Endothelial cell of umbilical vein (primary cell): Measurements from ENCODE around the gene TMEM132A.

Experiments
- EZH2 ChIP-seq: IDR thresholded peaks from 2 replicates; pipeline ENCODE4 v1.6.1; 2012; ENCODE audit warnings: borderline replicate concordance, low read depth, mild to moderate bottlenecking, moderate library complexity, low read length, inconsistent platforms; ENCODE audit not compliant: severe bottlenecking
- FOS ChIP-seq: IDR thresholded peaks from 2 replicates; pipeline ENCODE4 v1.6.1; 2011; ENCODE audit warnings: mild to moderate bottlenecking, low read length, moderate library complexity, borderline replicate concordance; ENCODE audit not compliant: insufficient read depth
- JUN ChIP-seq: IDR thresholded peaks from 2 replicates; pipeline ENCODE4 v1.6.1; 2011; ENCODE audit warnings: borderline replicate concordance, low read depth; ENCODE audit not compliant: insufficient read length, insufficient read depth
- MYC ChIP-seq: IDR thresholded peaks from one replicate; pipeline ENCODE4 v1.6.1; 2011; ENCODE audit warnings: mild to moderate bottlenecking, low read depth, low read length
- POLR2A ChIP-seq: IDR thresholded peaks from 2 replicates; pipeline ENCODE4 v1.6.1; 2012; ENCODE audit warnings: low read depth, mild to moderate bottlenecking, control low read depth, low read length
- POLR2AphosphoS5 ChIP-seq: IDR thresholded peaks from 2 replicates; pipeline ENCODE4 v1.6.1; 2012; ENCODE audit warnings: low read depth, mild to moderate bottlenecking, control low read depth, low read length, moderate library complexity; ENCODE audit not compliant: insufficient read depth
- TF ChIP-seq, protein P1 (sequence below), 2 donors: IDR thresholded peaks; 1 replicate in 1 of 2; 2 replicates in 1 of 2; pipeline ENCODE4 v1.5.1; 2011; ENCODE audit warnings: low read length in 2 of 2, mild to moderate bottlenecking in 2 of 2, moderate library complexity in 2 of 2, control low read depth in 1 of 2, inconsistent platforms in 1 of 2, low read depth in 1 of 2; ENCODE audit not compliant: insufficient read depth in 1 of 2; ENCODE audit errors: extremely low read depth in 1 of 2
- TF ChIP-seq, protein P2 (sequence below): IDR thresholded peaks from 2 replicates; pipeline ENCODE4 v1.6.1; 2011; ENCODE audit not compliant: insufficient read depth, insufficient read length

DNA sequence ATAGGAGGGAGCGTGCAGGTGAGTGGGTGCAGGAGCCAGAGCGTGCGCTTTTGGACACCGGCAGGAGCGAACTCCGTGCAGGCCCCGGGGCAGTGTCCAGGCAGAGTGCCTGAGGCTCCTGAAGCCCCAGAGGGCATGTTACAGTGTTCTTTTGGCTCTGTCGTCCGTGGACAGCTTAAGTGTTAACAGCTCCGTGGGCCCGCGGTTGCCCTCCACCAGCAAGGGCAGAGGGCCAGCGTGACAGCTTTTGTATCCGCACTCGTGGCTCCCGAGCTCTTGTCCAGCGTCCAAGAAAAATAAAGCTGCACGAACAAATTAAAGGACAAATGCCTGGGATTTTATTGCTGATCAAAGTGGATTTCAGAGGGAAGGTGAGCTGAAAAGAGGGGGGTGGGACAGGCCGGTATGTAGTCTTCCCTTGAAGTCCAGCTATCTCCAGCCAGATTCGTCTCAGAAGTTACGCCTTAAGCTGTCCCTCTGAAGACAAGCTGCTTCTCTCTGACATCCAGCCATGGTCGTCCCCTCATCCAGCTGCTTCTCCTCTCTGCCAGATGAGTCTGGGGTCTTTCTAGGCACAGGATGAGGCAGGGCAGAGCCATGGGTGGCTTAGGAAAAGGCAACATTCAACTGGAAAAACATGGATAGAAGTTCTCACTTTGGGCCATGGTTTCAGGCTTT lies 11.3 kb upstream of the TMEM132A start:
- TF ChIP-seq POLR2AphosphoS5 = no peak
- TF ChIP-seq, protein P1, sequence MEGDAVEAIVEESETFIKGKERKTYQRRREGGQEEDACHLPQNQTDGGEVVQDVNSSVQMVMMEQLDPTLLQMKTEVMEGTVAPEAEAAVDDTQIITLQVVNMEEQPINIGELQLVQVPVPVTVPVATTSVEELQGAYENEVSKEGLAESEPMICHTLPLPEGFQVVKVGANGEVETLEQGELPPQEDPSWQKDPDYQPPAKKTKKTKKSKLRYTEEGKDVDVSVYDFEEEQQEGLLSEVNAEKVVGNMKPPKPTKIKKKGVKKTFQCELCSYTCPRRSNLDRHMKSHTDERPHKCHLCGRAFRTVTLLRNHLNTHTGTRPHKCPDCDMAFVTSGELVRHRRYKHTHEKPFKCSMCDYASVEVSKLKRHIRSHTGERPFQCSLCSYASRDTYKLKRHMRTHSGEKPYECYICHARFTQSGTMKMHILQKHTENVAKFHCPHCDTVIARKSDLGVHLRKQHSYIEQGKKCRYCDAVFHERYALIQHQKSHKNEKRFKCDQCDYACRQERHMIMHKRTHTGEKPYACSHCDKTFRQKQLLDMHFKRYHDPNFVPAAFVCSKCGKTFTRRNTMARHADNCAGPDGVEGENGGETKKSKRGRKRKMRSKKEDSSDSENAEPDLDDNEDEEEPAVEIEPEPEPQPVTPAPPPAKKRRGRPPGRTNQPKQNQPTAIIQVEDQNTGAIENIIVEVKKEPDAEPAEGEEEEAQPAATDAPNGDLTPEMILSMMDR (IDR thresholded peaks at IDR 0.05; ENCODE audit: extremely low read depth in 1 of 2, insufficient read depth in 1 of 2, low read depth in 1 of 2, low read length in 2 of 2) = no peak
- no peak for TF ChIP-seq EZH2
- no peak for TF ChIP-seq POLR2A
- TF ChIP-seq MYC = no peak
- no peak for TF ChIP-seq FOS
- TF ChIP-seq JUN = no peak
- TF ChIP-seq, protein P2, sequence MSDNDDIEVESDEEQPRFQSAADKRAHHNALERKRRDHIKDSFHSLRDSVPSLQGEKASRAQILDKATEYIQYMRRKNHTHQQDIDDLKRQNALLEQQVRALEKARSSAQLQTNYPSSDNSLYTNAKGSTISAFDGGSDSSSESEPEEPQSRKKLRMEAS = no peak
